G401.6 (cell line): ENCODE measurements around the gene SMAD3.

Source experiments
- FAIRE-seq: peaks from 2 replicates; lab custom pipeline; 2012; peaks lifted over from hg19 to GRCh38; lab: Jason Lieb, UNC

SMAD3 gene

GRCh38 chr15:67184208-67184925 is 119.0 kb downstream of the SMAD3 start:
- FAIRE-seq = no peak

- FAIRE-seq = no peak
Measured at GRCh38 chr15:67185051-67185450, 119.6 kb downstream of the SMAD3 start.

- FAIRE-seq = no peak
Measured at GRCh38 chr15:67185621-67186225, 120.3 kb downstream of the SMAD3 start.

- FAIRE-seq = no peak
Measured at GRCh38 chr15:67186226-67186649, 120.8 kb downstream of the SMAD3 start.

- FAIRE-seq = no peak
Measured at GRCh38 chr15:67186688-67187087, 121.3 kb downstream of the SMAD3 start.

- FAIRE-seq = no peak
Measured at GRCh38 chr15:67187351-67187854, 122.0 kb downstream of the SMAD3 start.

- no peak for FAIRE-seq
Measured at GRCh38 chr15:67188551-67189218, 123.3 kb downstream of the SMAD3 start.

- FAIRE-seq = no peak
Measured at GRCh38 chr15:67189326-67190051, 124.1 kb downstream of the SMAD3 start.

GRCh38 chr15:67190326-67190725 is 124.9 kb downstream of the SMAD3 start:
- FAIRE-seq = no peak

GRCh38 chr15:67190813-67191212 is 125.4 kb downstream of the SMAD3 start:
- FAIRE-seq = no peak

GRCh38 chr15:67192185-67192820 is 126.9 kb downstream of the SMAD3 start:
- FAIRE-seq = no peak

GRCh38 chr15:67193223-67193990 is 128.0 kb downstream of the SMAD3 start:
- FAIRE-seq = no peak

- FAIRE-seq = no peak
Measured at GRCh38 chr15:67194171-67195114, 129.0 kb downstream of the SMAD3 start.

- FAIRE-seq = no peak
Measured at GRCh38 chr15:67195305-67195704, 129.9 kb downstream of the SMAD3 start.

- no peak for FAIRE-seq
Measured at GRCh38 chr15:67196222-67196621, 130.8 kb downstream of the SMAD3 start.

- FAIRE-seq = no peak
Measured at GRCh38 chr15:67196672-67197363, 131.4 kb downstream of the SMAD3 start.

GRCh38 chr15:67197364-67197695 is 131.9 kb downstream of the SMAD3 start:
- FAIRE-seq = no peak

GRCh38 chr15:67198157-67198754 is 132.9 kb downstream of the SMAD3 start:
- FAIRE-seq = no peak

GRCh38 chr15:67199391-67199790 is 134.0 kb downstream of the SMAD3 start:
- FAIRE-seq = no peak
